Midbrain (tissue), 1 donor: ENCODE data around the gene GTF2A2.

Source experiments
- DNase-seq: peaks from one replicate; lab custom pipeline; 2025; lab: John Stamatoyannopoulos, UW

Gene GTF2A2

GRCh38 chr15:59605994-59606393 lies 51.3 kb downstream of the GTF2A2 start:
- DNase-seq: no peak

DNA sequence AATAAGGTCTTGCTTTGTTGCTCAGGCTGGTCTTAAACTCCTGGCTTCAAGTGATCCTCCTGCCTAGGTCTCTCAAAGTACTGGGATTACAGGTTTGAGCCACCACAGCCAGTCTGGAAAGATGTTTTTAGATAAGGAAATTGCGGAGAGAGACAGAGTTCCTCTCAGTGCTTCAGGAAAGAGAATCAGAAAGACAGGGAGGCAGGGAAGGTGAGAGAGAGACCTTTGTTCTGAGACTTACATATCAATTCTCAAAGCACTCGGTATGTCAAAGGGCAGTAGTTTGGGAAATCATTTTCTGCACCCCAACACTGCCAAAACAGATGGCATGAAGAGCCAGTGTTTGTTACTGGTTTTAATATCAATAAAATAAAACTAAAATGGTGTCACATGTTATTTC lies 58.9 kb downstream of the GTF2A2 start:
- DNase-seq: no peak

DNA sequence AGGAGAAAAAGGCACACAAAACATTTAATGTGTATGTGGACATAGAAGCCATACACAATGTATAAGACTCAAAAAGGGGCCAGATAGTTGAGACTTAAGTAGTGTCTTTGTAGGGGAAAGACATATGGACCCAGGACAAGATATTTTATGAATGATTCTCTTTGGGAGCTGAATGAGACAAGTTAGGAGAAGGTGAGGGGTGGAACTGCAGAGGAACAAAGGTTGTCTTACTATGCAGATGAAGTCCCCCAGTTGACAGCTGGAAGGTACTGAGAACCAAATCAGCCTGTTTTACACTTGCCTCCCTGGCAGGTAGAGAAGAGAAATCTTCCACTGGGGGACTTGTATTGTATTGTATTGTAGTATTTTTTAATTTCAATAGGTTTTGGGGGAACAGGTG lies 60.7 kb downstream of the GTF2A2 start:
- DNase-seq: no peak

GRCh38 chr15:59595434-59595915 lies 61.8 kb downstream of the GTF2A2 start:
- DNase-seq: no peak

- no peak for DNase-seq
Observed at GRCh38 chr15:59594991-59595390, 62.3 kb downstream of the GTF2A2 start.

DNA sequence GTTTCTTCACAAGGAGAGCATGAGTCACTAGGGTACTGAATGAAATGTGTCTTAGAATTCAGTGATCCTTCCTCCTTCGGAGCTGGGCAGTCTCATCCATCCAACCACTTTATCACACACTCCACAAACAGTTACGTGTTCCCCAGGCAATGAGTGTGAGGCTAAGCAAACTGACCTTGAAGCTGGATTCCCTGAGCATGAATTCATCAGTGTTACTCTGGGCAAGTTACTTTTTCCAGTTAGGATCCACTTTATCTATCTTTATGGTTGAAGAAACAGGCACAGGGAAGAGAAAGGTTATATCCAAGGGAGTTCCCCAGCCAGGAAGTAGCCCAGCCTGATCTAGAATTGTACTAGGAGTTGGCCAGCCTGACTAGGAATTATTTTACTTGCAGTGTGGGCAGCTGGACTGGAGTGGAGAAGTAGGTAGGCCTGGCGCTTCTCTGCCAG lies 62.8 kb downstream of the GTF2A2 start:
- no peak for DNase-seq

DNA sequence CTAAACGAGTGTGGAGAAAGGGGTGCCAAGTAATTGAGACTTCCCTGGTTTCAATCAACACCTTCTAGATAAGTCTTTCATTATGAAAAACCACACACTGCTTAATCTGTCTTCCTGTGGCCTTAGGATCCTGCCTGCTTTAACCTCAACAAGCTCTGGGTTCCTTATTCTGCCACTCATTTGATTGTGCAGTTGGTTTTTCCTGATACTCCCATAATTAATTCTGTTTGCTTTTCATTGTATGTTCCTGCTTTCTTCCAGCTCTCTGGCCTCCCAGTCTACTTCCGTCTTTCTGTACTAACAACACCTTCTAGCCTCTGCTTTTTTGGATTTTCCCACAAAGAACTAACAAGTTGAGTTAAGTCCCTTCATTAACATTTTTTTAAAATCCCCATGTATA lies 66.0 kb downstream of the GTF2A2 start:
- no peak for DNase-seq

GRCh38 chr15:59590027-59590426 lies 67.3 kb downstream of the GTF2A2 start:
- DNase-seq: no peak
